HFF-Myc (cell line): ENCODE measurements around the gene LYST.
"Not testable (repeated sequence)": the region's sequence is repeated elsewhere in the genome, so short reads cannot be mapped to it uniquely, and the experiment has no call there.

ENCODE experiments used
- DNase-seq: peaks from one replicate; pipeline ENCODE4 v3.0.0-alpha.2; 2011; ENCODE audit warnings: low read depth; ENCODE audit errors: extremely low read depth
- H3K4me3 ChIP-seq: replicated peaks from 2 replicates; pipeline ENCODE4 v1.5.1; 2011; ENCODE audit warnings: low read depth, mild to moderate bottlenecking, control low read depth, low read length
- CTCF ChIP-seq: IDR thresholded peaks from 2 replicates; pipeline ENCODE4 v1.5.1; 2012; ENCODE audit warnings: mild to moderate bottlenecking, low read depth, low read length, control low read depth; ENCODE audit errors: missing control alignments

LYST gene

GRCh38 chr1:235866205-235866912, at the start of gene LYST:
Gene LYST, minus strand, starts transcription at chr1:235866906. Its CDS starts 36,489 bp downstream, at chr1:235830417.
- no peak for DNase-seq
- TF ChIP-seq CTCF: peak; percentile 41
- peak within 1 kb of the TSS; percentile 74 for H3K4me3 ChIP-seq

GRCh38 chr1:235915489-235915888, 48.8 kb upstream of the LYST start:
- not testable (repeated sequence) for DNase-seq, H3K4me3 ChIP-seq

GRCh38 chr1:235913311-235913710, 46.6 kb upstream of the LYST start:
- H3K4me3 ChIP-seq: no peak overlapping the region
- no peak for TF ChIP-seq CTCF
- DNase-seq: no peak

- no peak for TF ChIP-seq CTCF
- H3K4me3 ChIP-seq: no peak overlapping the region
- DNase-seq: no peak
Observed at GRCh38 chr1:235911876-235912275, 45.2 kb upstream of the LYST start.

GRCh38 chr1:235911300-235911662, 44.6 kb upstream of the LYST start:
- H3K4me3 ChIP-seq: no peak overlapping the region
- no peak for TF ChIP-seq CTCF
- DNase-seq: no peak

- H3K4me3 ChIP-seq: no peak overlapping the region
- TF ChIP-seq CTCF: no peak
- no peak for DNase-seq
Observed at GRCh38 chr1:235910357-235911299, 43.9 kb upstream of the LYST start.

GRCh38 chr1:235908742-235909520, 42.2 kb upstream of the LYST start:
- no peak for DNase-seq
- TF ChIP-seq CTCF: no peak

More at GRCh38 chr1:235908742-235909520, 42.2 kb upstream of the LYST start:
- no peak overlapping the region for H3K4me3 ChIP-seq
